ENCODE results near the gene NGF.

DNA sequence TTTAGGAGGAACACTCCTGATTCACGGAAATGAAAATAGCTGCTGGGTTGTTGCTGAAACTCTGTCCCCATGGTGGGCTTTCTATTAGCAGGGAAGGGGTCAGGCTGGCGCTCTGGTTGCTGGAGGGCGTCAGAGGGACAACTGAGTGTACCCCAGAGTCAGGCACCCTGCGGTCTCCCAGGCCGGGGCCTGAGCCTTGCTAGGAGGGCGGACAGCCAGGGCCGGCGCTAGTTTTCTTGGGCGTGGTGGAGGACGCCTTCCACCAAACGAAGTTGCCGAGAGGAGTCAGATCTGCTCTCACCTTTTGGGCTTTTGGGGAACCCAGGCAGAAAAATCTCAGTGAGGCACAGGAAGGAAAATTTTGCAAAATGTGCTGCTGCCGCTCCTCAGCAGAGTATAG is 54.8 kb downstream of the NGF start:
- no peak for TF ChIP-seq CTCF (IDR thresholded peaks at IDR 0.05)
- TF ChIP-seq POLR2A (IDR thresholded peaks at IDR 0.05), result no peak

All from lower leg skin (tissue), 3 donors.